PC-3 (cell line): ENCODE measurements around the gene NR2C2. TPM values are rescaled to one million over a fixed set of nuclear protein-coding genes. Genes with fewer than 3 reads are reported as not detected.

Experiments used
- ATAC-seq: fragments of 200-7000 bp; cut with Tn5 transposase; 2 replicates; pipeline ENCODE4 v1.9.1; 2020; ENCODE audit warnings: mild to moderate bottlenecking, moderate library complexity
- BruUV-seq: library from RNA; stranded (reverse); fragments of 400-500 nt; replicated peaks from 2 replicates; lab custom pipeline; 2021; lab: Mats Ljungman, UMichigan
- CTCF ChIA-PET: fragments of 300-600 bp; sonication (Branson Sonifier 250); formaldehyde crosslinking; loops from one replicate; lab custom pipeline; 2022; ENCODE audit warnings: antibody characterized with exemption; lab: Charles Lee
- POLR2A ChIA-PET: fragments of 300-600 bp; sonication (Branson Sonifier 250); formaldehyde crosslinking; loops from one replicate; lab custom pipeline; 2022; ENCODE audit warnings: antibody characterized with exemption; ENCODE audit not compliant: unreplicated experiment; lab: Charles Lee
- DNase-seq: peaks from one replicate; pipeline ENCODE4 v3.0.0-alpha.2; 2015
- H2AFZ ChIP-seq: fragments of 300-600 bp; sonication (generic); 2 replicates; pipeline ENCODE4 v1.6.0; 2016; ENCODE audit warnings: antibody characterized with exemption, low read length
- H3F3A ChIP-seq: fragments of 300-600 bp; sonication (generic); one replicate; pipeline ENCODE4 v1.6.0; 2017; ENCODE audit warnings: antibody characterized with exemption, low read length, control low read depth, mild to moderate bottlenecking; ENCODE audit not compliant: unreplicated experiment
- H3K27ac ChIP-seq: fragments of 300-600 bp; sonication (generic); 2 replicates; pipeline ENCODE4 v1.5.1; 2016; ENCODE audit warnings: mild to moderate bottlenecking, low read length
- H3K27me3 ChIP-seq: fragments of 300-600 bp; sonication (generic); 2 replicates; pipeline ENCODE4 v1.6.1; 2016; ENCODE audit warnings: low read length, mixed read lengths
- H3K36me3 ChIP-seq: fragments of 300-600 bp; sonication (generic); 2 replicates; pipeline ENCODE4 v1.6.1; 2016; ENCODE audit warnings: low read depth, mixed run types, low read length, mixed read lengths
- H3K4me1 ChIP-seq: fragments of 300-600 bp; sonication (generic); 2 replicates; pipeline ENCODE4 v1.5.1; 2016; ENCODE audit warnings: low read length; ENCODE audit not compliant: insufficient read depth
- H3K4me2 ChIP-seq: fragments of 300-600 bp; sonication (generic); 2 replicates; pipeline ENCODE4 v1.6.0; 2016; ENCODE audit warnings: low read length
- H3K4me3 ChIP-seq: fragments of 300-600 bp; sonication (generic); 2 replicates; pipeline ENCODE4 v1.5.1; 2016; ENCODE audit warnings: mild to moderate bottlenecking, low read length, mixed read lengths
- H3K79me2 ChIP-seq: fragments of 300-600 bp; sonication (generic); 2 replicates; pipeline ENCODE4 v1.6.1; 2017; ENCODE audit warnings: low read length, mixed read lengths
- H3K9ac ChIP-seq: fragments of 300-600 bp; sonication (generic); 2 replicates; pipeline ENCODE4 v1.6.0; 2016; ENCODE audit warnings: mild to moderate bottlenecking, low read length
- H3K9me2 ChIP-seq: fragments of 300-600 bp; sonication (generic); replicated peaks from 2 replicates; pipeline ENCODE4 v1.6.1; 2016; ENCODE audit warnings: mixed run types, low read length, mixed read lengths
- H3K9me3 ChIP-seq: fragments of 300-600 bp; sonication (generic); 2 replicates; pipeline ENCODE4 v1.6.1; 2016; ENCODE audit warnings: low read length, mixed read lengths
- H4K20me1 ChIP-seq: fragments of 300-600 bp; sonication (generic); 2 replicates; pipeline ENCODE4 v1.6.1; 2016; ENCODE audit warnings: low read length, mixed read lengths
- EZH2 ChIP-seq: fragments of 300-600 bp; sonication (generic); IDR thresholded peaks from one replicate; pipeline ENCODE4 v1.6.1; 2017; ENCODE audit warnings: antibody characterized with exemption, mild to moderate bottlenecking, low read length; ENCODE audit not compliant: unreplicated experiment
- EZH2phosphoT487 ChIP-seq: fragments of 300-600 bp; sonication (generic); IDR thresholded peaks from 2 replicates; pipeline ENCODE4 v1.6.1; 2018; ENCODE audit warnings: mild to moderate bottlenecking, antibody characterized with exemption, low read length, borderline replicate concordance
- intact Hi-C: fragments of 100-400 bp; cut with micrococcal nuclease; formaldehyde crosslinking; loops from 2 replicates; pipeline ENCODE4 v1.9.0; 2023
- total RNA-seq: library from RNA; depleted of rRNA; stranded (reverse); fragments of >200 nt; gene quantifications from 2 replicates; pipeline ENCODE4 v1.2.3, GENCODE V29; 2014
- TF ChIP-seq, protein P1 (sequence below): fragments of 300-600 bp; sonication (generic); conservative IDR thresholded peaks from 2 replicates; pipeline ENCODE4 v1.5.1; 2017; ENCODE audit warnings: antibody characterized with exemption, low read depth, mild to moderate bottlenecking, low read length

Gene NR2C2
- total RNA-seq, 1 experiment from 2014 or later = 21.9 TPM

DNA sequence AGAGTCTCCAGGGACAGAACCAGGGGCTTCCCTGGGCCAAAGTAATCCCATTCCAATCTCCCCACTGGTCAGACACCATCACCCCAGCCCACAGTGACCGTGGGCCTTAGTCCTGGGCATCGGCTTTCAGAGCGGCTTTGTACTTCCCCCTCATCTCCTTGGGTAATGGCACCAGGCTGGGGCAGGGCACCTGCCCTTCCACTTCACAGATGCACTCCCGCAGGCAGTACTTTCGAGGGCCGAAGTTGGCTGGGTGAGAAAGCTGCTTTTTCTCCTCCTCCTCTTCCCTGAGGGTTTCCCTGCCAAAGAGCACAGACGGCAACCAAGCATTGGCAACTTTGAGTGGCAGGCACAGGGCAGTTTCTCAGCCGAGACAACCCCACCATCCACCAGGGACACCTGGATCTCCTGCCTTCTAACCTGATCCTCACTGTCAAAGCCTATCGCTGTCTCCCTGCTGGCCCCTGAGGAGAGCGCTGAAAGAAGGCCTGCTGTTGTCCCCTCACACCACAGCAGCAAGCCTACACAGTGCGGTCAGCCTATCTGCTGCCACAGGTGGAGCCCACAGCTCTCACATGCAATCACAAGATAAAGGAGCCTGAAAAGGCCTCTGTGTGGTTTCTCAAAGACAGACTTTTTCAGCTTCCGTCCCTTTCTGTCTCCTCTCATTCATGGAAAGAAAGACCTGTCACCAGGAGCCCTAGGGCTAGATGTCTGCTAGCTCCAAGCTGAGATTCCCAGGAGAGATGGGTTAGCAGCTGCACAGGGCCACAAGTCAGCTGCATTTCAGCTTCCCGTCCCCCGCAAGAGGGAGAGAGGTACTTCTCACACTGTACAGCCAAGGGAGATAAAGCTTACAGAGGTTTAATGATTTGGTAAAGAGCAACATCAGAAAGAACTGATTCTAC is 105.2 kb downstream of the NR2C2 start:
- DNase-seq = no peak
- intact Hi-C loops = no loop called here
- no peaks in the 10 kb centered on the region for H3F3A ChIP-seq
- H3K4me3 ChIP-seq = no peak overlapping the region
- H4K20me1 ChIP-seq = peaks cover 27% of the 10 kb centered on the region; the same call in 1 of the 2 replicates
- H3K4me1 ChIP-seq = no peaks in the 10 kb centered on the region
- ChIA-PET CTCF (no interaction called here), POLR2A (no interaction called here)
- H3K4me2 ChIP-seq = no peak overlapping the region
- H3K27ac ChIP-seq = no peak overlapping the region
- H3K27me3 ChIP-seq = no peaks in the 10 kb centered on the region
- BruUV-seq = no TSS peak
- no peaks in the 10 kb centered on the region for H3K9me2 ChIP-seq
- no peak overlapping the region for H3K9ac ChIP-seq
- H3K79me2 ChIP-seq = peaks cover 75% of the 10 kb centered on the region
- H3K36me3 ChIP-seq = peaks cover 92% of the 10 kb centered on the region
- no peak for ATAC-seq
- TF ChIP-seq, protein P1, sequence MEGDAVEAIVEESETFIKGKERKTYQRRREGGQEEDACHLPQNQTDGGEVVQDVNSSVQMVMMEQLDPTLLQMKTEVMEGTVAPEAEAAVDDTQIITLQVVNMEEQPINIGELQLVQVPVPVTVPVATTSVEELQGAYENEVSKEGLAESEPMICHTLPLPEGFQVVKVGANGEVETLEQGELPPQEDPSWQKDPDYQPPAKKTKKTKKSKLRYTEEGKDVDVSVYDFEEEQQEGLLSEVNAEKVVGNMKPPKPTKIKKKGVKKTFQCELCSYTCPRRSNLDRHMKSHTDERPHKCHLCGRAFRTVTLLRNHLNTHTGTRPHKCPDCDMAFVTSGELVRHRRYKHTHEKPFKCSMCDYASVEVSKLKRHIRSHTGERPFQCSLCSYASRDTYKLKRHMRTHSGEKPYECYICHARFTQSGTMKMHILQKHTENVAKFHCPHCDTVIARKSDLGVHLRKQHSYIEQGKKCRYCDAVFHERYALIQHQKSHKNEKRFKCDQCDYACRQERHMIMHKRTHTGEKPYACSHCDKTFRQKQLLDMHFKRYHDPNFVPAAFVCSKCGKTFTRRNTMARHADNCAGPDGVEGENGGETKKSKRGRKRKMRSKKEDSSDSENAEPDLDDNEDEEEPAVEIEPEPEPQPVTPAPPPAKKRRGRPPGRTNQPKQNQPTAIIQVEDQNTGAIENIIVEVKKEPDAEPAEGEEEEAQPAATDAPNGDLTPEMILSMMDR = no peak
- TF ChIP-seq EZH2phosphoT487 = no peak
- no peak for TF ChIP-seq EZH2
- H2AFZ ChIP-seq = no peak overlapping the region
- H3K9me3 ChIP-seq = no peaks in the 10 kb centered on the region

- H3K9me2 ChIP-seq = no peaks in the 10 kb centered on the region
- intact Hi-C loops = no loop called here
- no peaks in the 10 kb centered on the region for H3K27me3 ChIP-seq
- H3K4me2 ChIP-seq = no peak overlapping the region
- H3K27ac ChIP-seq = no peak overlapping the region
- POLR2A ChIA-PET = no interaction called here
- ATAC-seq (no peak), DNase-seq (no peak)
- H3K9ac ChIP-seq = no peak overlapping the region
- H2AFZ ChIP-seq = no peak overlapping the region
- CTCF ChIA-PET = no interaction called here
- no peaks in the 10 kb centered on the region for H3K9me3 ChIP-seq
- no peaks in the 10 kb centered on the region for H3K4me1 ChIP-seq
- no peak overlapping the region for H3K4me3 ChIP-seq
- no peak for TF ChIP-seq EZH2
- TF ChIP-seq, protein P1 = no peak
- no peak for TF ChIP-seq EZH2phosphoT487
- no peaks in the 10 kb centered on the region for H3F3A ChIP-seq
- no TSS peak for BruUV-seq
- peaks cover 89% of the 10 kb centered on the region for H3K36me3 ChIP-seq
- H4K20me1 ChIP-seq = peaks cover 27% of the 10 kb centered on the region; the same call in 1 of the 2 replicates
- H3K79me2 ChIP-seq = peaks cover 83% of the 10 kb centered on the region
Measured at GRCh38 chr3:15053541-15053940, 106.2 kb downstream of the NR2C2 start.
